Measurements from ENCODE around the gene SLC25A18. TPM values are rescaled to one million over a fixed set of nuclear protein-coding genes. Genes with fewer than 3 reads are reported as not detected.

The SLC25A18 gene
- total RNA-seq, 1 experiment from 2014 or later: 0.09 TPM

- DNase-seq (ENCODE audit: low spot score): no peak
These were observed 7.7 kb downstream of the SLC25A18 start for GRCh38 chr22:17570851-17571631.

DNA sequence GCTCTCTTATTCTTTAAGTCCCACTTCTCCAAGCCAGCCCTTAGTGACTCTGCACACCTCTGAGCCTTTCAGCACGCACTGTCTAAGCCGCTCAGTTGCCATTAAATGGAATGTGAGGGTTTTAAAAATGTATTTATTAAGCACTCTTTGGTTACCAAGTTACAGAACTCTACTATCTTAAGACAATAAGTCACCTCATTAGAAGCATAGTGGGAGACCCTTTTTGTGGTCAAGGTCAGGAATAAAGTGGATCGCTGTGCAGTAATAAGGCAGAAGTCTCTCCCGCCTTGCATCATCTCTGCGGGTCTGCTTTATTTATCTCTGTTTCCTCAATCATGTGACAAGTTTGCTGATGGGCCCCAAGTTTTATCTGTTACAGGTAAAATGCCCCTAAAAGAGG is 11.9 kb downstream of the SLC25A18 start:
- DNase-seq (ENCODE audit: low spot score): no peak

DNA sequence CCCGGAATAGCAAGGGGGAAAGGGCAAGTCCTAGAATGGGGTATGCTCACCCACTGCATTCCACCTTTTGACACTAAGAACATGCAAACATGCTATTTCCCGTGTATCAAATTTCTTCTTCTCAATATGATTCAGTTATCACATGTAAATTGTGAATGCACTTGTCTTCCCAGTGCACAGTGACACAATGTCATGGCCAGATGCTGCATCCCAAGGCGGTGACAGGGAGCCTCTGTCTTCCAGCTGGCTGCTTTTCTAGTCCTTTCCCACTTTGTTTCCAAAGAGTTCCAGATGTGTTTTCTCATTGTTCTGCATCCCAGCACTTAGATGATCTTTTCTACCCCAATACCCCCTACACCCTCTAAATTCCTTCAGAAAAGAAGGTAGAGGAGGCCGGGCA is 12.4 kb downstream of the SLC25A18 start:
- no peak for DNase-seq (ENCODE audit: low spot score)

- DNase-seq (ENCODE audit: low spot score): peak; percentile 92
These were observed 13.2 kb downstream of the SLC25A18 start for GRCh38 chr22:17576470-17576869.

- peak; percentile 50 for DNase-seq (ENCODE audit: low spot score)
These were observed 14.9 kb downstream of the SLC25A18 start for GRCh38 chr22:17578136-17578754.

DNA sequence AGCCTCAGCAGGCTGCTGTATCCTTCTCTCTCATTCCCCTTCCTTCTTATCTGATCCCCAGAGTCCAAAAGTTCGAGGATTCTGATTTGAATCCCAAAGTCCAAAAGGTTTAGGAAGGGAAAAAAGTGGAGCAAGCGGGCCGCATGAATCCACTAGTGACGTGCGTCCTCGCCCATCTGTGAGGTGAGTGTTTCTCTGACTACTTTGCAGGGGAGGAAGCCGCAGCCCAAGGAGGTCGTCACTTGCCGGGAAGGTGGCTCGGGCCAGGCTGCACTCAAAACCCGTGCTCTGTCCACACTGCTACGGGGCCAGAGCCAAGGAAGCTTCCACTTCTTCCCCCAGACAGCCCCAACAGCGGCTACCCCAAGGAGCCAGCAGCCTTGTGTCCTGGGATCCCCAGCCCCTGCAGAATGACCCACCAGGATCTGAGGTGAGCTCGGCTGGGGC is 16.3 kb downstream of the SLC25A18 start:
- no peak for DNase-seq (ENCODE audit: low spot score)

- no peak for DNase-seq (ENCODE audit: low spot score)
These were observed 17.2 kb downstream of the SLC25A18 start for GRCh38 chr22:17580441-17581031.

GRCh38 chr22:17581056-17581455 is 17.8 kb downstream of the SLC25A18 start:
- DNase-seq (ENCODE audit: low spot score): no peak

DNA sequence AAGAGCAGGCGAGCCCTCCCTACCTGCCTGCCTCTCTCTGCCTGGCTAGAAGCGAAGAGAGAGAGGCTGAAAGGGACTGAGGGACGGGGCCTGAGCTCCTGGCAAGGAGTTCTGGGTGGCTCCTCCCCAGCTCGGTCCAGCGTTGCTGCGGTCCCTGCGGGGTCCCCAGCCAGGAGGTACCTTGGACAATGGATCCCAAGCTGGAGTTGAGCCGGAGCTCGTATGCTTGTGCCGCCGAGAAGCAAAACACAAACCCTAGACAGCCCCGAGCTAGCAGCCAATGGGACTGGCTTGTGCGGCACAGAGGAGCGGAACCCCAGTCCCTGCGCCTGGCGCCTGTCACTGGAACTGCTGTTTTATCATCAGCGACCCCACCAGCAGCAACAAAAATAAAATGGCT is 18.3 kb downstream of the SLC25A18 start:
- DNase-seq (ENCODE audit: low spot score): no peak

DNA sequence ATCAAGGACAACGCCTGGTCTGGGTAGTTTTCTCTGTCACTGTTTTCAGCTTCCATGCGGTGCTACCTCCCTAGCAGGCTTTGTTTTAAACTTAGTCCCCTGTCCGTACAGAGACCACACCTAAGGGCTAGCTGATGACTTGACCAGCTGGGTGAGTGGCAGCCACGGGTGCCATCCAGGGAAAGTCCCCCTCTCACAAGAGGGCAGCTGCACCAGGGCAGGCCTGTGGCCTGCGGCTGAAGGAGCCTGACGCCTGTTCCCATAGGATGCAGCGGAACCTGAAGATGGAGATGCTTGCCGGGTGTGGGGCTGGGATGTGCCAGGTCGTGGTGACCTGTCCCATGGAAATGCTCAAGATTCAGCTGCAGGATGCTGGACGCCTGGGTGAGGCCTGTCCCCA is 19.9 kb downstream of the SLC25A18 start:
- no peak for DNase-seq (ENCODE audit: low spot score)

GRCh38 chr22:17586831-17587440 is 23.6 kb downstream of the SLC25A18 start:
- DNase-seq (ENCODE audit: low spot score): no peak

DNA sequence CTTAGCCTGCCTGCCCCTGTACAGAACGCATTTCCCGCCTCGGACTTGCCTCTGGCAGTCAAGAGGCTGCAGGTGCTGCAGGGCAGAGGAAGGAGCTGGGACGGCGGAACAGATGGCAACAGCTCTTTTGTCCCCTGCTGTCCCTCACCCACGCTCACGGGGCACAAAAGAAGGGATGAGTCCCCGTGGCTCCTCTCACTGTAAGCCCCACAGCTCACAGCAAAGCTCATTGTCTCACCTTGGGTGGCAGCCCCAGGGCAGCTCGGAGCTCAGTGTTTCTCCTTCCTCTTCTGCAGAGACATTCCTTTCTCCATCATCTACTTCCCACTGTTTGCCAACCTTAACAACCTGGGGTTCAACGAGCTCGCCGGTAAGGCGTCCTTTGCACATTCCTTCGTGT is 24.3 kb downstream of the SLC25A18 start:
- DNase-seq (ENCODE audit: low spot score): no peak

DNA sequence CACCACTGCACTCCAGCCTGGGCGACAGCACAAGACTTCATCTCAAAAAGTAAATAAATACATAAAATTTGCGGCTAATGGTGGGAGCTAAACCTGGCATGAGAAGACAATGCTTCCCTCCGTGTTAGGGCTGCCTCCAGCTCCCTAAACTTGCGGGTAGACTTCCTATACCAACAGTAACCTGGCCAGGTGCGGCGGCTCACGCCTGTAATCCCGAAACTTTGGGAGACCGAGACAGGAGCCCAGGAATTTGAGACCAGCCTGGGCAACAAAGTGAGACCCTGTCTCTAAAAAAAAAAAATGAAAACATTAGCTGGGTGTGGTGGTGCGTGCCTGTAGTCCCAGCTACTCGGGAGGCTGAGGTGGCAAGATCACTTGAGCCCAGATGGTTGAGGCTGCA is 25.3 kb downstream of the SLC25A18 start:
- DNase-seq (ENCODE audit: low spot score): no peak

- no peak for DNase-seq (ENCODE audit: low spot score)
These were observed 26.6 kb downstream of the SLC25A18 start for GRCh38 chr22:17589810-17590375.

DNA sequence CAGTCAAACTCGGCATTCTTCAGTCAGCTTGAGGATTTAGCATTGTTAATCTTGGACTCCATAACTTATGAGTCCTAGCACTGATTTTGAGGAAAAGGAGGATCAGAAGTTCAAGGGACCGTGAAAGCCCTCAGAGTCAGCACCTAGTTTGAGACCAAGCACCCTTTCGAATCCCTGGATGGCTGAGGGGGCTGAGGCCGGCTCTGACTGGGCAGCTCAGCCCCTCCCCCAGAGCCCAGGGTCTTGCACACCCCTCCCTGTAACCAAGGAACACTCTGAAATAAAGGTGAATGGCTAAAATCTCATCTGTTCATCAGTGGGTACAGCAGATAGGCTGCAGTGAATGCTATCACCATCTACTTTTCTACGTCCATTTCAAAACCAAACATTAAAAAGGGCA is 27.3 kb downstream of the SLC25A18 start:
- DNase-seq (ENCODE audit: low spot score): no peak

DNA sequence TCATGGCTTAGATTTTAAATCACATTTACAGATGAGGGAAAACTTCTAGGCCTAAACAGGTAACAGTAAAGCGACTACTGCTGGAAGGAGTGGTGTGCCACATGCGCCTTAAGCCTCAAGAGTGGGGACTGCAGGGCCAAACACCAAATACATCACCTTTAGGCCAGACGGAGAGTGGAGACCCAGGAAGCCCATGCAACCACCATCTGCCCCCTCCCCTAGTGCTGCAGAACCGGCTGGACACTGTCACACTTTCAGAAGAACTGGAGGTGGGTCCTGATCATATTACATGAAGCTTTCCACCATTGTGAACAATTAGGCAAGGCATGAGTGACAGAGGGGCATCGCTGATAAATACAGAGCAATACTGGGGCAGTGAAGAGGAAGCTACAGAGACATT is 28.9 kb downstream of the SLC25A18 start:
- no peak for DNase-seq (ENCODE audit: low spot score)

DNA sequence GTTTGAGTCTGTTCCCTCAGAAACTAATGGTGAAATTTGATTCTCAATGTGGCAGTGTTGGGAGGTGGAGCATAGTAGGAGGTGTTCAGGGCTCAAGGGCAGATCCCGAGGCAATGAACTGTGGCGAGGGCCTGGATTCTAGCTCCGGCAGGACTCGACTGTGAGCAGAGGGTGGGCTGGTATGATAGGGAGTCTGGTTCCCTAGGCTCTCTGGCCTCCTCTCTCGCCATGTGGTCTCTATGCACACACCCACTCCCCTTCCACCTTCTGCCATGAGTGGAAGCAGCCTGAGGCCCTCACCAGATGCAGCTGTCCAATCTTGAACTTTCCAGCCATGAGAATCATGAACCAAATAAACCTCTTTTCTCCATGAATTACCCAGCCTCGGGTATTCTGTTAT is 32.9 kb downstream of the SLC25A18 start:
- no peak for DNase-seq (ENCODE audit: low spot score)

GRCh38 chr22:17597217-17597616 is 33.9 kb downstream of the SLC25A18 start:
- no peak for DNase-seq (ENCODE audit: low spot score)

DNA sequence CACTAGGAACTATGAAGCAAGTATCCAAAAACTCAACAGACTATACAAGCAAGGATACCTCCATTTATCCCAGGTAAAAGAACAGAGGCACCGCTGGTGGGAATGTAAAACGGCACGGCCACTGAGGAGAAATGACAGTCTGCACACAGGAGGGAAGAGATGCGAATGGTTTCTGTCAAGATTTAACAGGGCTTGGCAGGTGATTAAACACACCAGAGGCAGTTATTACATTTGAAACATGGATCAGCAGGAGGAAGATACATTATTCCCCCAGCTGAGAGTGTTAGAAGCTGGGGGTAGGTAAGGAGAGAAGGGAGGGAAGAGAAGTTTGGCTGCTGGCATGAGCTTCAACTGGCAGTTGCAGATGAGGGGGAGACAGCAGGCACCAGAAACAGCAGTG is 35.0 kb downstream of the SLC25A18 start:
- no peak for DNase-seq (ENCODE audit: low spot score)

GRCh38 chr22:17601031-17601430 is 37.7 kb downstream of the SLC25A18 start:
- no peak for DNase-seq (ENCODE audit: low spot score)

- no peak for DNase-seq (ENCODE audit: low spot score)
These were observed 40.4 kb downstream of the SLC25A18 start for GRCh38 chr22:17603668-17604067.

DNA sequence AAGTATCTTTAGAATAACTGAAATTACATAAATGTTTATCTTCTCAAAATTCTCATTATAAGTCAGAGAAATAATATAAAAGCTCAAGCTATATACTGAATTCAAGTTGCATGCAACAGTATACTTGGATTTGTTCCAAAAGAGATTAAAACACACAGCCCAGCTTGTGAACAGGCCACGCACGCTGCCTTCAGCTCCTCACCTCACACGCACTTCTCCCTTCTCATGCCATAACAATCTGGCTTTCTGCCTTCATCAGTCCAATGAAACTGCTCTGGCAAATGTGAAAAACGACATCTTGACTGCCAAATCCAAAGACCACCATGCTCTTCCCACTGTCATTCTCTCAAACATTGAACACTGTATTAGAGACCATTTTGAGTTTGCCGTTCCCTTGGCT is 43.2 kb downstream of the SLC25A18 start:
- no peak for DNase-seq (ENCODE audit: low spot score)
